GM21381 (cell line): ENCODE data around the gene STX11.
A peak's percentile ranks its signal among the peaks of the same experiment; 100 is the strongest.

Experiments
- ATAC-seq: cut with Tn5 transposase; IDR thresholded peaks from one replicate; pipeline ENCODE4 v1.9.1; 2021; ENCODE audit warnings: mild to moderate bottlenecking, moderate library complexity; ENCODE audit not compliant: unreplicated experiment

STX11 gene

DNA sequence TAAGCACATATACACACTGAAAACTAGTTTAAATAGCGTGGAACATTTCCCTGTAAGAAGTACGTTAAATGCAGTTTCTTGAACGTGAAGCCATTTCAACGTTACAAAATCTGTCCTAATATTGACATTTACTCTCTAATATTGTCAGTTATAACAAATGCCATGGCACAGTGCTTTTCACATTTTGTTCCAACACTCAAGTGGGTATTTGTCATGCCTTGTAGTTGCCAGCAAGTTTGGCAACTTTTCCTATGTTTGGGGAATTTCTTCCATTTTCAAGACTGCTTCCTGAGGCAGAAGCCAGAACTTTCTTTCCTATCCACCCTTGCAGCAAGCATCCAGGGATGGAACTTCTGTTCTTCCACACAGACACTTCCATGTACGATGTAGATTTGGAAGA, 63.0 kb downstream of the STX11 start:
- ATAC-seq, result no peak

DNA sequence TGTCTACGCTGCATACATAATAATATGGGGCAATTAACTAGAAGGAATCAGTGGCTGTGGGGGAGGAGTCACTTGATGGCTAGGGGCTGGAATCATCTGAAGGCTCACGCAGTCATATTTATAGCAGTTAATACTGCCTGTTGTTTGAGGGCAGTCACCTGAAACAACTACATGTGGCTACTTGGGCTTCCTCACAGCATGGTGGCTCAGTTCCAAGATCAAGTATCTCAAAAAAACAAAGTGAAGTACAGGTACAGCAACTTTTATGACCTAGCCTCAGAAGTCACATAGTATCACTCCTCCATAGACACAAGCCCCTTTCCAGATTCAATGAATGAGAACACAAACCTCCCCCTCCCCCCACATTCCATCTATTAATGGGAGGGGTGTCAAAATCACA, 63.7 kb downstream of the STX11 start:
- ATAC-seq, result no peak

DNA sequence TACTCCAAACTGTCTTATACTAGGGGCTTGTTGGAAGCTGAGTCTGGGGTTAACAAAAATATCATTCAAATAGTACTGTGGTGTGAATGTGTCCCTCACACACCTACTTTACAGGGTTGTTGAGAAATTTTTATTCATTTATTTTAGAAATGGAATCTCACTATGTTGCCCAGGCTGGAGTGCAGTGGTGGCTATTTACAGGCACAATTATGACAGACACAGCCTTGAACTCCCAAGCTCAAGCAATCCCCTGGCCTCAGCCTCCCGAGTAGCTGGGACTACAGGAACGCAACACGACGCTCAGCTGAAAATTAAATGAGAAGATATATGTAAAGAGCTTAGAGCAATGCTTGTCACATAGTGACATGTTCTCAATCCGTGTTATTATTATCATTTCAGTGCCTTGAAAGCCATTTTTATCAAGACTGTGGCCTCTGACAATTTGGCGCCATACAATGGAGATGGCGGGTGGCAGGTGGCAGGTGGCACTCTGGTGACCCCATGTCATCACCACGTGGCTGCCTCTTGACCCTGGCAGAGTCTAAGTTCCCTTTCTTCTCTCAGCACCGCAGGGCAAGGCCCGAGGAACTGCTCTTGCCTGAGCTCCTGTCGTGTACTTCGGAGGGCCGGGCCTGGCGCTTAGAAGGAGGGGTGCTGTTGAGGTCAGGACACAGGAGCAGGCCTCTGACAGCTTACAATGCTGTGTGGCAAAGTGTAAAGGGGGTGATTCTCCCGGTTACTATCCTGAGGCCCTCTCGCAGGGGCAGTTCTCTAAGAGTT, 64.5 kb downstream of the STX11 start:
- no peak for ATAC-seq

DNA sequence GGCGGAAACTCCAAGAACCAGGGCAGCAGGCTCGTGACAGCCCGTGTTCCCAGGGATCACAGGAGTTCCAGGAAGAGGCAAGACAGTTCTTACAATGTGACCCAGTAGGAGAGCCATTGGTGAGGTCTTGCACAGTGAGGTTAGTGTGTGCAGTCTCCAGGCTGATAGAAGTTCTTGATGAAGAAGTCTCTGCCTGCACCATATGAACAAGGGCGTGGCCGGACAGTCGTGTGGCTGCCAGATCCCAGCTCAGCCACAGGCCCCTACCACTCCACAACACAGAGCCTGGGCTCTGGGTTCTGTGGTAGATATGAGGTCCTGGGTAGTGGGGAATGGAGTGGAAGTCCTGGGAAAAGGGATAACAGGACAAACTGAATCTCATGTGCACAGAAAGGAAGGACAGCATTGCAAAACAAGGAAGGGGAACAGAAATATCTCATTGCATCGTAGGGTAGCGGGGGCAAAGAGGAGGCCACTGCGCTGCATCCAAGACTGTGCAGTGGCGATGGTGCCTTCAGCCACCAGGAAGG, 65.2 kb downstream of the STX11 start:
- ATAC-seq, result no peak

DNA sequence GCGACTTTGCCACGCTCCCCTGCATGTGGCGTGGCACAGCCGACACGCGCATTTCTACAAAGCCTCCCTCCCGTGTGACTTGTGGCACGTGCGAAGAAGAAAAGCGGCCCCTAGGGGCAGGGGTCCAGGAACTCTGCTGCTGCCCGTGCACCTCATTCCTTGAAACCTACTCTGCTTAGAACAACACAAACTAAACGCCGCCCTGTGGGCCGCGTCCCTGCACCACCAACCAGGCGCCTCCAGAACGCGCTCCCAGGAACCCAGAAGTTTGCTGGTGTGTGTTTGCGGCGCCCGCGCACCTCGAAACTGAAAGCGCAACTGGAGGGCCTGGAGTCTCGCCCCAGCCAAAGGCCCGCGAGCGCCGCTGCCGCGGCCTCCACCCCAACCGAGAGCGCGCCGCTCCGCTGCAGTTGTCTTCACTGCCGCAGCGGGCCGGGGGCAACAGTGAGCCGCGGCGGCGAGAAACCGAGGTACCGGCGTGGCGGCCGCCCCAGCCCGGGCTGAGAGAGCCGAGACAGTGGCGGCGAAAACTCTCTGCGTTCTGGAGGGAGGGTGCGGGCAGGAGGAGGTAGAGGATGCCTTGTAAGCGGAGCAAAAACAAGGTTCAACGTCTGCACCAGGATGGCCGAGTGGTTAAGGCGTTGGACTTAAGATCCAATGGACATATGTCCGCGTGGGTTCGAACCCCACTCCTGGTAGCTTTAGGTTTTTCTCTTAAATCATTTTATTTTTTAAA, 65.8 kb downstream of the STX11 start:
- peak; percentile 86 for ATAC-seq

DNA sequence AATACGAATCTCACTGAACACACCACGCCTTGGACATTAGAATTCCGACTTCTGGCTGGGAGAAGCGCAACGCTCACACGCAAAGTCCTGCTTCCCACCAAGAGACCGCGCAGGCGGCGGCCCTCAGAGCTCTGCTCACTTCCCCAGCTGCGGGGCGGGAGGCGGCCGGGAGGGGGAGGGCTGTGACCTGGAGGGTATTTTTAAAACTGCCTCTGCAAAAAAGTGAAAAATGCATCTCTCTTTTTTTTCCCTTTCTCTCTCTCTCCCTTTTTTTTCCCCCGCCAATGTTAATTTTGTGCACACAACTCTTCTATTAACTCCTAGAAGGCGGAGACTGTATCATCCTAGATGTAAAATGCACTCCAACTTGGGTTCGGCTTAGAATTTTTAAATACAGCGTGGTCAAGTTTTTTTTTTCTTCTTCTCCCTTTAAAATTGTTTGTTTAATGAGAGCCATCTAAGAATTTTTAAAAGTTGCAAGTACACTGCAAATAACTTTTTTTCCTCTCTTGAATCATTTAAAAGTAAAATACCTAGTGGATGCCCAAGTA, 66.4 kb downstream of the STX11 start:
- peak; percentile 44 for ATAC-seq

DNA sequence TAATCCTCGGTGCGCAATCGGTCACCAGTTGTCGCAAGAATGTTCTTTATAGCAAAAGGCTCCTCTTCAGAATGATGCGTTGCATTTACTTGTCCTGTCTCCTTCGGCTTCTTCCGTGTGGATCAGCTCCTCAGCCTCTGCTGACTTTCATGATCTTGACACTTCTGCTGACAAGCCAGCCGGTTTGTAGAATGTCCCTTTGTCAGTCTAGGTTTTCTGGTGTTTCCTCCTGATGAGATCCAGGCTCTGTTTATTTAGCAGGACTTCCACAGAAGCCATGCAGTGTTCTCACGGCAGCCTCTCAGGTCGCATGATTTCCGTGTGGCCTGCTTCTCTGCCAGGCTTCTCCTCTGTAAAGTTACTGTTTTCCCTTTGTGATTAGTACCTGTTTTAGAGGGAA, 66.9 kb downstream of the STX11 start:
- ATAC-seq, result no peak

DNA sequence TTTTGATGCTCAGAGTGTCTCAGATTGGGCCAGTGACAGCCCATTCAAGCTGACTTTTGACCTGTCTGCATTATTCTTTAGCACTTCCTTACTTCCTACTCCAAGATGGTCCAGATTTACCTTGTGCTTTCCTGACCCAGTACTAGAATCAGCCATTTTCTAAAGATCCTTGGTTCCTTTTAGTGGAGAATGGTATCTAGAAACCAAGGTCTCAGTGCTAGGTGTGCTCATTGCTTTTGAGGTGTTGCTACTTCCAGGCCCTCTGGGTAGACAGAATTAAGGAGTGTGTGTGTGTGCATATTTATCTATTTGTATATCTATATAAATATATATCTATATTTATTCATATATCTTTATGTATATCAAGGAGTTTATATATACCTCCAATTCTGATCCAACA, 67.5 kb downstream of the STX11 start:
- ATAC-seq, result no peak

DNA sequence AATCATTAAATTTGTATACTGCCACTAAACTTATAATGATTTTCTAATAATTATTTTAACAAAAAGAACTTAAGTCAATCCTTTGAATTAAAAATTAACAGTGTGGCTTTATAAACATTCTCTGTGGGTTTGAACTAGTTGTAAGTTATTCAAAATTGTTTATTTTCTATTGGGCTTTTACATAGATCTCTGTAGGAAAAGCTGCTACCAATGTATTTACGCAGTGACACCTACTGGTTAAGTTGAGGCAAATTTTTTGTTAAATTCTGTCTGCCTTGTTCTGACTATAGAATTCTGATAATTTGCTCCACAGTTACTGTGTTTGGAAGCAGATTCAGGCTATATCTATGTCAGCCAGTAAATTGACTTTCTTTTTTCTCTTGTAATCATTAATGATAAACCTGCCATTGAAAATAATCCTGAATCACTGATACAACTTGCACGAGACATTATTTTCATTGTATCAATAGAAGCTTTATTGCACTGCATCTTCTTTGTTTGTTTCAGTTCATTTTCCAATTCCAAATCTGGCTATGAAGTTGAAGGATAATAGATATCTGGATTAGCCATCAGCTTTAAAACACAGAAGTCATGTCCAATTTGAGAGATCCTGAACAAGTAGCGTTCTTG, 68.9 kb downstream of the STX11 start:
- ATAC-seq, result no peak

DNA sequence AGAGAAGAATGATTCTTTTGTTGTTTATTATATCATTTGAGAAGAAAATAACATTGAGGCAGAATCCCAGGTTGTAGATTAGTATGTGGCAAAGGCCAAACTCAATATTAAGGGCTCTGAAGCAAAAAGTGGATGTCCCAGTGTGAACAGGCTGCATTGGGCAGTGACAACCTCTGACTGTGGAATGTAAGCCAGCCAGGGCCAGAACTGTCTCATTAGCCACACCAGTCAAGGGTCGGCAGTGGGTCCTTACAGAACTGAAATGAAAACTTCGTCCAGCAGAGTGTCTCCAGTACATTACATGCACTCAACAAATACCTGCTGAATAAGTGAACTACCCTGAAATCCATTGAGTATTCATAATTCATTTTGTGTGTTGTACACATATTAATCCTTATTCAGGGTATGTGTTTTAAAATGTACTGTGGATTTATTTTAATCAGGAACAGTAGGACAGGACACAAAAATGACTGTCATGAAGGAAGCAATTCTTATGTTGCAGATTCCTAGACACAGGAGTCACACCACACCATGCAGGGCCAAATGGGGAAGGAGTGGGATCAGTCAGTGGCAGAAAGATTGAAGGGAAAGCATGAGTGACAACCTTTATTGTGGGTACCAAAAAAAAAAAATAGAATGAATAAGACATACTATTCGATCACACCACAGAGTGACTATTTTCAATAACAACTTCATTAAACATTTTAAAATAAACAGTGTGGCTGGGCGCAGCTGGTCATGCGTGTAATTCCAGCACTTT, 69.9 kb downstream of the STX11 start:
- ATAC-seq, result no peak

DNA sequence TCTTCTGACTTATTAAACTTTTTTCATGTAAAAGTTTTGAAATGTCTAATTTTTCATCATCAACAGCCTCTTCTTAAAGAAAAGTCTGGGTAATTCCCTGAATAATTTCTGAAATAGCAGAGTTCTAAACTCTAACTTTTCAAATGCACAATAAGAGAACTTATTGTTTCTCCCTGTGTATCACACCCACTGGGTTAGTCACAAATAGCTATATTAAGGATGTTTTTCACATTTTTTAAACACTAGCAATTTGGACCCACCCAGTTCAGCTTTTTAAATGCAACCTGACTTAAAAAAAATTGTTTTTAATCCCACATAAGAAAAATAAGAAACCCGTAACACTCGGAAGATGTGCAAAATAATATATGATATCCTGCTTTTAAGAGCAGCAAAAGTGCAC, 73.4 kb downstream of the STX11 start:
- ATAC-seq, result no peak

DNA sequence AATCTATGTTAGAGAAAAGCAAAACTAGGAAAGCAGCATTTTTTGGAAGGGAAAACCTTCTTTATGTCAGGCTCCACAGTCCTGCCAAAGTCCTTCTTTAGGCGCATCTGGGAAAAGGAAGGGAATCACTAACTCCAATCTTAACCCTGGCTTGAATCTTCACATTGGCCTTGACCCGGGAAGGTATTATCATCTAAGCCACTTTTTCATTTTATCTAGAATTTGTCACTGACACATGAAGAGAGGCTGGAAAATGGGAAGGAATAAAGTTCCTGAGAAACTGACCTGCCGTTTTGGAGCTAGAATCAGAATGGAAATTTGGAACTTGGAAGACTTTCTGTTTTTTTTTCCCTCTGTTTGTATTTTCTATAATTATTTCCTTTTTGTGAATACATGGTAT, 81.4 kb downstream of the STX11 start:
- no peak for ATAC-seq

DNA sequence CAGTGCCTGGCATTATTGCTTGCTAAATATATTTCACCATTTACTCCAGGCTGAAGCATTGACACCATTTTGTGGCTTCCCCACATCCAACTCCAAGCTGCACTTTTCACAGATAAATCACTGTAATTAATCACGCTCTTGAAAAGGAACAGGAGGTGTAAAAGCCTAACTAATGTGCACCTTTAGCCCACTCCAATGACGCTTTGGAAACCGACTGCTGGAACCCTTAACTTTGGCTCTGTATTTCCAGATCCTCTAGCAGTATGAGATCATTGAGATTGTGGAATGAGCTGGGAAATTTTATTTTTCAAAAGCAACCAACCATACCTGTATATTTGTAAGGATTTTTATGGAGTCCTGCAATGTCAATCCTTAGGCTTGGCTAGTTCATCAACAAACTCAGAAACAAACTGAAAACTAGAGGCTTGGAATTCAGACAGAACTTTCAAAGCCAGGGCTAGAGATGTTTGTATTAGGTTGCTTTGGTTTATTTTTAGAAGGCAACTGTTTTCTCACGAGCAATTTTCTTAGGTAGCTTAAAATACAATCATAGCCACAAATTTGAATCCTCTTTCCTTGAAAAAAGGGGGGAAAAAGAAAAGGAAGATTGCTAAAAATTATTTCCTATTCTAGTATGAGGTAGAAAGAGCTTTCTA, 82.0 kb downstream of the STX11 start:
- no peak for ATAC-seq

DNA sequence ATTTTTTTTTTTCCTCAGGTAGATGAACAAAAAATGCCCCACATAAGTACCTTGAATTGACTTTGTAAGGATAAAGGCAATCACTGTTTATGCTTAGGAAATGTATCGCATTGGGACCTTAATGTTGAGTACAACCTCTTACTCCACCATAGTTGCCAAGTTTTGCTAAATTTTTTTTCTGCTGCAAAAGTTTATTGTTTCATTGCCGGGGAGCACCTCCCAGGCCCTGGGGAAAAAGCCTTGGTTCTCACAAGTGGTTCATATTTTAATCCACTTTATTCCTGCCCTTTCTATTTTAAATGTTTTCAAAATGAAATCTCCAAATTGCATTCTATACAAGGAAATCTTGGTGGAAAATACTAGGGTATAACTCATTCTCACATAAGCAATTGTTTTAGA, 82.5 kb downstream of the STX11 start:
- ATAC-seq, result no peak

DNA sequence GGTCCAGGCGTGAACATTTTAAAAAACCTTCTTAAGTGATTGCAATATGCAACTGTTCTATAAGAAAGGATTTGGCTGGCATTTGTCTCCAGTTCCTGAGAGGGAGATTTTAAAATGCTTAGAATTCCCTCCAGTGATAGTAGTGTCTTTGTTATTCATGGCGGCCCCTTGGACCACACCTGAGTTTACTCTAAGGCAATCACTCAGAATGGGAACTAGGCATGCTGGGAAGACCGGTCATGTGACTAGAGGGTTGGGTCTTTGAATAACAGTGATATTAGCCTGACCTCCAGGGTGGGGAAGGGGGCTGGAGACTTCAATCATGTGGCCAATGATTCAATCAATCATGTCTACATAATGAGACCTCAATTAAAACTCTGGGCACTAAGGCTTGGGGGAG, 84.1 kb downstream of the STX11 start:
- no peak for ATAC-seq

DNA sequence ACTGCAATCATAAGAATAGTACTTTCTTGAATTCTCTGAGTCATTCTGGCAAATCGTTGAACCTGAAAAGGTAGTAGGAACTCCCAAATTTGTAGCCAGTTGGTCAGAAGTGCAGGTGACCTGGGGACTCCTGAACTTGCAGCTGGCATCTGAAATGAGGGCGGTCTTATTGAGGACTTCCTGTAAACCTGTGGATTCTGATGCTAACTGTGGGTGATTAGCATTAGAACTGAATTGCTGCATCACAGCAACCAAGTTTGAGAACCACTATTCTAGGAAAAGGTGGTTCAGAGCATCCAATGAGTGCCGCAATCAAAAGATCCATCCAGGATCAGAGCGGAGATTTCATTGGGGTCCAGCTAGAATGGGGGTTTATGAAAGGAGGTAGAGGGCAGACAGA, 84.6 kb downstream of the STX11 start:
- no peak for ATAC-seq
